Mesendoderm (in vitro differentiated cells): Measurements from ENCODE around the gene OTUB2.
A peak's percentile ranks its signal among the peaks of the same experiment; 100 is the strongest.

Source experiments
- DNase-seq: peaks from one replicate; pipeline ENCODE4 v3.0.0; 2013
- H2AK5ac ChIP-seq: 2 replicates; pipeline ENCODE4 v1.6.1; 2013; ENCODE audit warnings: low read length, inconsistent platforms
- H2BK120ac ChIP-seq: 2 replicates; pipeline ENCODE4 v1.6.1; 2013; ENCODE audit warnings: low read depth, mild to moderate bottlenecking, low read length, moderate library complexity, mixed read lengths
- H2BK15ac ChIP-seq: replicated peaks from 2 replicates; pipeline ENCODE4 v1.6.1; 2013; ENCODE audit warnings: low read depth, mild to moderate bottlenecking, moderate library complexity
- H2BK5ac ChIP-seq: 2 replicates; pipeline ENCODE4 v1.6.1; 2013; ENCODE audit warnings: low read length, inconsistent platforms
- H3K18ac ChIP-seq: 2 replicates; pipeline ENCODE4 v1.6.1; 2013; ENCODE audit warnings: mild to moderate bottlenecking, low read length, mixed read lengths
- H3K23ac ChIP-seq: one replicate; pipeline ENCODE4 v1.6.1; 2013; ENCODE audit warnings: low read length
- H3K27ac ChIP-seq: 2 replicates; pipeline ENCODE4 v1.5.1; 2013; ENCODE audit warnings: low read depth, mild to moderate bottlenecking, inconsistent platforms, low read length, moderate library complexity
- H3K27me3 ChIP-seq: 2 replicates; pipeline ENCODE4 v1.6.1; 2013; ENCODE audit warnings: low read length, control low read depth, mild to moderate bottlenecking, inconsistent platforms; ENCODE audit not compliant: insufficient read depth, poor library complexity
- H3K36me3 ChIP-seq: 2 replicates; pipeline ENCODE4 v1.6.1; 2013; ENCODE audit warnings: low read length, inconsistent platforms; ENCODE audit not compliant: control insufficient read depth, insufficient read depth
- H3K4ac ChIP-seq: one replicate; pipeline ENCODE4 v1.6.1; 2013; ENCODE audit warnings: low read depth, mild to moderate bottlenecking, low read length, moderate library complexity
- H3K4me1 ChIP-seq: 2 replicates; pipeline ENCODE4 v1.6.1; 2013; ENCODE audit warnings: low read depth, low read length, inconsistent platforms; ENCODE audit not compliant: control insufficient read depth
- H3K4me2 ChIP-seq: 2 replicates; pipeline ENCODE4 v1.6.1; 2013; ENCODE audit warnings: low read length
- H3K4me3 ChIP-seq: 2 replicates; pipeline ENCODE4 v1.5.1; 2013; ENCODE audit warnings: mild to moderate bottlenecking, low read length
- H3K56ac ChIP-seq: one replicate; pipeline ENCODE4 v1.6.1; 2013; ENCODE audit warnings: low read length
- H3K79me1 ChIP-seq: 2 replicates; pipeline ENCODE4 v1.6.1; 2013; ENCODE audit warnings: low read length, inconsistent platforms
- H3K79me2 ChIP-seq: 2 replicates; pipeline ENCODE4 v1.6.1; 2013; ENCODE audit warnings: mild to moderate bottlenecking, low read length; ENCODE audit not compliant: control insufficient read depth, insufficient read depth
- H3K9ac ChIP-seq: 2 replicates; pipeline ENCODE4 v1.6.1; 2013; ENCODE audit warnings: low read length, inconsistent platforms
- H4K5ac ChIP-seq: one replicate; pipeline ENCODE4 v1.6.1; 2013; ENCODE audit warnings: low read length
- H4K8ac ChIP-seq: one replicate; pipeline ENCODE4 v1.6.1; 2013; ENCODE audit warnings: low read depth, mild to moderate bottlenecking, control low read depth, low read length, moderate library complexity
- WGBS: extraction: QIAGEN DNeasy Blood & Tissue Kit; methylation state at CpG from one replicate; pipeline ENCODE4 v1.1.7; 2013; ENCODE audit warnings: low lambda C conversion rate, missing lambda C conversion rate; ENCODE audit not compliant: insufficient coverage; ENCODE audit errors: extremely low coverage; 5-methylcytosine and 5-hydroxymethylcytosine counted together

OTUB2 gene

GRCh38 chr14:94020267-94020666 lies 5.9 kb upstream of the OTUB2 start:
- Histone ChIP-seq H3K9ac (no peak overlapping the region), H2BK120ac (no peak overlapping the region), H4K8ac (no peak overlapping the region), H4K5ac (no peak overlapping the region), H3K79me1 (no peaks in the 10 kb centered on the region), H3K79me2 (no peaks in the 10 kb centered on the region), H2BK5ac (no peak overlapping the region), H3K27me3 (no peaks in the 10 kb centered on the region), H3K4me3 (no peak overlapping the region), H2BK15ac (no peak overlapping the region), H3K18ac (no peak overlapping the region), H3K36me3 (no peaks in the 10 kb centered on the region), H3K56ac (no peak overlapping the region), H3K23ac (no peak overlapping the region), H3K27ac (no peak overlapping the region), H2AK5ac (no peak overlapping the region), H3K4ac (no peak overlapping the region), H3K4me2 (no peak overlapping the region), H3K4me1 (no peaks in the 10 kb centered on the region)
- DNase-seq: no peak
- WGBS: no CpG with 5 or more reads among the region's 4 CpGs

DNA sequence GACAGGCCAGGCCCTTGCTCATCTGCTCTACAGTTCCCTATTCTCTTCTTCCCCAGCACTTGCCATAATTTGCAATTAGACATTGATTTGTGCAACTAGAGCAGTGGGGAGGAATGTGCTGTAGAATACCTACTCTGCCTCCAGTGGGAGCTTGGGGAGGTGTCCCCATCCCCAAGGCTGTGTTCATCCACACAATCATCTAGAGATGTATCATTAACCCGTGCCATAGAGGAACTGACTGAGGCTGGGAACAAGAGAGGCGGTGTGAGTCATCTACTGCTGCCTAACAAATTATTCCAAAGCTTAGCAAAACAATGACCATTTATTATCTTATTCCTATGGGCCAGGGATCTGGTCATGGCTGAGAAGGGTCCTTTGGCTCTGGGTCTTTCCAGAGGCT lies 5.1 kb upstream of the OTUB2 start:
- Histone ChIP-seq H4K8ac (no peak overlapping the region), H2BK15ac (no peak overlapping the region), H3K27ac (no peak overlapping the region), H3K18ac (no peak overlapping the region), H3K79me2 (no peaks in the 10 kb centered on the region), H4K5ac (no peak overlapping the region), H2AK5ac (no peak overlapping the region), H3K4me2 (no peak overlapping the region), H3K36me3 (no peaks in the 10 kb centered on the region), H3K23ac (no peak overlapping the region), H2BK120ac (no peak overlapping the region), H3K56ac (no peak overlapping the region), H2BK5ac (no peak overlapping the region), H3K4me3 (no peak overlapping the region), H3K4ac (no peak overlapping the region), H3K9ac (no peak overlapping the region), H3K79me1 (no peaks in the 10 kb centered on the region), H3K4me1 (no peaks in the 10 kb centered on the region), H3K27me3 (no peaks in the 10 kb centered on the region)
- DNase-seq: no peak
- WGBS: no CpG with 5 or more reads among the region's 2 CpGs

DNA sequence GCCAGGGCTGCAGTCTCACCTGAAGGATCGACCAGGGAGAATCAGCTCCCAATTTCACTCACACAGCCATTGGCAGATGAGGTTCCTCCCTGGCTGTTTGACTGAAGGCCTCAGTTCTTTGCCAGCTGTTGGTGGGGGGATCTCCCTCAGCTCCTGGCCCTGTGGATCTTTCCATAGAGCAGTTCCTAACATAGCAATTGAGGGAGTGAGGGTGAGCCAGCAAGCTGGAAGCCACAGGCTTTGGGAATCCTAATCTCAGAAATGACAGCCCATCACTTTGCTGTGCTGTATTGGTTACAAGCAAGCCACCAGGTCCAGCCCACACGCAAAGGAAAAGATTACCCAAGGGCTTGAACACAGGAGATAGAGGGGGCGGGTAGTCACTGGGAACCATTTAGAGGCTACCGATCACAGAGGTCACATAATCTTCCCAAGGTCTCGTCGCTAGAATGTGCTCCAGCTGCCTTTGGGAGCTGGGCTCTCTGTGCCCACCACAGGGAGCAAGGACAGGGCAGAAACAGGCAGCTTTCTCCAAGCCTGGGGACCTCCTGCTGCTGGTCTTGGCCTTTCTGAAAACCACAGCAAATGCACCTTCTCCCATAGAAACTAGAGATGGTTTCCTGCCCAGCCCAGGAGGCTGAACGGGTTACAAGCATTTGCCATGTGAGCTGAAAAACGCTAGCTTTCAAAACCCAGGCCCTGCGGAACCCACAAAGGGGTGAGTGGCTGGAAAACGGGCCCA lies 4.6 kb upstream of the OTUB2 start:
- Histone ChIP-seq H3K4ac (no peak overlapping the region), H2BK15ac (no peak overlapping the region), H3K23ac (no peak overlapping the region), H4K5ac (no peak overlapping the region), H3K79me1 (no peaks in the 10 kb centered on the region), H3K27me3 (no peaks in the 10 kb centered on the region), H4K8ac (no peak overlapping the region), H3K79me2 (no peaks in the 10 kb centered on the region), H3K18ac (no peak overlapping the region), H3K4me1 (no peaks in the 10 kb centered on the region), H3K4me3 (no peak overlapping the region), H2AK5ac (no peak overlapping the region), H3K36me3 (no peaks in the 10 kb centered on the region), H2BK5ac (no peak overlapping the region), H3K4me2 (no peak overlapping the region), H2BK120ac (no peak overlapping the region), H3K9ac (no peak overlapping the region), H3K56ac (no peak overlapping the region), H3K27ac (no peak overlapping the region)
- DNase-seq: no peak
- no CpG with 5 or more reads among the region's 10 CpGs for WGBS

GRCh38 chr14:94022532-94023411 lies 3.4 kb upstream of the OTUB2 start:
- no peak overlapping the region for H3K4ac ChIP-seq
- H3K27ac ChIP-seq: no peak overlapping the region
- no peak overlapping the region for H2BK15ac ChIP-seq
- H2BK5ac ChIP-seq: no peak overlapping the region
- H3K23ac ChIP-seq: no peak overlapping the region
- H2AK5ac ChIP-seq: no peak overlapping the region
- no peaks in the 10 kb centered on the region for H3K79me2 ChIP-seq
- H3K27me3 ChIP-seq: no peaks in the 10 kb centered on the region
- no CpG with 5 or more reads among the region's 10 CpGs for WGBS
- no peaks in the 10 kb centered on the region for H3K36me3 ChIP-seq
- H3K4me2 ChIP-seq: no peak overlapping the region
- H4K5ac ChIP-seq: no peak overlapping the region
- H3K56ac ChIP-seq: peak overlapping the region; percentile 20
- no peak overlapping the region for H3K4me3 ChIP-seq
- H3K9ac ChIP-seq: no peak overlapping the region
- no peaks in the 10 kb centered on the region for H3K79me1 ChIP-seq
- H2BK120ac ChIP-seq: no peak overlapping the region
- no peak overlapping the region for H3K18ac ChIP-seq
- H3K4me1 ChIP-seq: no peaks in the 10 kb centered on the region
- H4K8ac ChIP-seq: no peak overlapping the region
- DNase-seq: no peak

GRCh38 chr14:94024549-94024948 lies 1.6 kb upstream of the OTUB2 start:
- Histone ChIP-seq H3K27ac (no peak overlapping the region), H3K23ac (no peak overlapping the region), H3K27me3 (no peaks in the 10 kb centered on the region), H4K8ac (no peak overlapping the region), H2AK5ac (no peak overlapping the region), H3K56ac (no peak overlapping the region), H3K4me2 (no peak overlapping the region), H2BK5ac (no peak overlapping the region), H2BK120ac (no peak overlapping the region), H2BK15ac (no peak overlapping the region), H3K4ac (no peak overlapping the region), H3K9ac (no peak overlapping the region), H4K5ac (no peak overlapping the region), H3K79me1 (no peaks in the 10 kb centered on the region), H3K36me3 (no peaks in the 10 kb centered on the region), H3K4me1 (no peaks in the 10 kb centered on the region), H3K18ac (no peak overlapping the region), H3K4me3 (no peak overlapping the region), H3K79me2 (no peaks in the 10 kb centered on the region)
- no CpG with 5 or more reads among the region's 2 CpGs for WGBS
- no peak for DNase-seq
